A549 (cell line): ENCODE measurements around the gene NACC2. TPM values are rescaled to one million over a fixed set of nuclear protein-coding genes. Genes with fewer than 3 reads are reported as not detected.

Source experiments
- ATAC-seq, 2 experiments: fragments of 200-7000 bp in 1 of 2; fragments of >200 bp in 1 of 2; cut with Nextera tagmentation in 1 of 2; cut with Tn5 transposase in 1 of 2; 3 replicates each; pipeline versions ENCODE4 v1.8.0 to v1.9.1; 2018 to 2020; ENCODE audit warnings: mild to moderate bottlenecking in 1 of 2, moderate library complexity in 1 of 2
- CTCF ChIA-PET: fragments of 300-600 bp; sonication (Branson Sonifier 250); formaldehyde crosslinking; extraction: SDS; loops from one replicate; lab custom pipeline; 2021; ENCODE audit warnings: antibody characterized with exemption, inconsistent platforms; lab: Yijun Ruan, JAX
- POLR2A ChIA-PET: fragments of 350-600 bp; formaldehyde crosslinking; extraction: SDS; loops from one replicate; lab custom pipeline; 2021; ENCODE audit warnings: antibody characterized with exemption, inconsistent platforms; lab: Yijun Ruan, JAX
- DNase-seq, 2 experiments: peaks; one replicate each; pipeline versions ENCODE4 v3.0.0 to v3.0.0-alpha.2; 2011 to 2016; ENCODE audit warnings: low read depth in 1 of 2, low spot score in 1 of 2
- FAIRE-seq: peaks from 2 replicates; lab custom pipeline; 2011; peaks lifted over from hg19 to GRCh38; lab: Jason Lieb, UNC
- H3K27ac ChIP-seq, 2 experiments: fragments of >200 bp; sonication (Bioruptor Twin); formaldehyde crosslinking; 3 replicates each; pipeline ENCODE4 v1.5.1; 2016 to 2017
- H3K4me1 ChIP-seq: fragments of >200 bp; sonication (Bioruptor Twin); formaldehyde crosslinking; 3 replicates; pipeline ENCODE4 v1.6.1; 2016
- H3K4me2 ChIP-seq: fragments of >200 bp; sonication (Bioruptor Twin); formaldehyde crosslinking; 3 replicates; pipeline ENCODE4 v1.6.1; 2016
- H3K4me3 ChIP-seq: fragments of >200 bp; sonication (Bioruptor Twin); formaldehyde crosslinking; 3 replicates; pipeline ENCODE4 v1.5.1; 2016
- H3K9me3 ChIP-seq: fragments of >200 bp; sonication (Bioruptor Twin); formaldehyde crosslinking; 3 replicates; pipeline ENCODE4 v1.6.1; 2016
- BHLHE40 ChIP-seq: IDR thresholded peaks from 2 replicates; pipeline ENCODE4 v1.6.1; 2012; ENCODE audit warnings: low read depth, low read length, inconsistent platforms
- CBX2 ChIP-seq: fragments of 200-600 bp; sonication (generic); IDR thresholded peaks from 2 replicates; pipeline ENCODE4 v1.6.1; 2016; ENCODE audit warnings: low read depth, mild to moderate bottlenecking, borderline replicate concordance
- CBX8 ChIP-seq: fragments of 200-600 bp; sonication (generic); IDR thresholded peaks from 2 replicates; pipeline ENCODE4 v1.6.1; 2016
- CHD2 ChIP-seq: fragments of 150-350 bp; IDR thresholded peaks from 2 replicates; pipeline ENCODE4 v1.6.1; 2014; ENCODE audit warnings: low read length; ENCODE audit not compliant: partially characterized antibody
- CHD4 ChIP-seq: fragments of 200-600 bp; sonication (generic); IDR thresholded peaks from 2 replicates; pipeline ENCODE4 v1.6.1; 2016; ENCODE audit warnings: antibody characterized with exemption, mild to moderate bottlenecking, borderline replicate concordance
- EHF ChIP-seq: fragments of 250-450 bp; sonication (Bioruptor Pico); IDR thresholded peaks from 2 replicates; pipeline ENCODE4 v1.5.0; 2020; ENCODE audit warnings: mild to moderate bottlenecking
- ELK1 ChIP-seq: fragments of 150-350 bp; IDR thresholded peaks from 2 replicates; pipeline ENCODE4 v1.6.1; 2014; ENCODE audit warnings: low read depth, mild to moderate bottlenecking, low read length
- FOSB ChIP-seq: fragments of 250-450 bp; sonication (Bioruptor Pico); IDR thresholded peaks from 2 replicates; pipeline ENCODE4 v1.5.0; 2020; ENCODE audit warnings: mild to moderate bottlenecking, moderate library complexity
- HDAC2 ChIP-seq: fragments of 200-600 bp; sonication (generic); IDR thresholded peaks from 2 replicates; pipeline ENCODE4 v1.6.1; 2016
- HOXB5 ChIP-seq: fragments of 250-450 bp; sonication (Bioruptor Pico); IDR thresholded peaks from 2 replicates; pipeline ENCODE4 v1.5.0; 2020; ENCODE audit warnings: mild to moderate bottlenecking, moderate library complexity
- JUN ChIP-seq, 2 experiments: fragments of >200 bp; sonication (Bioruptor Twin); formaldehyde crosslinking; IDR thresholded peaks; 2 replicates in 1 of 2; 3 replicates in 1 of 2; pipeline ENCODE4 v1.6.1; 2016 to 2017
- KDM1A ChIP-seq: fragments of 200-600 bp; sonication (generic); IDR thresholded peaks from 2 replicates; pipeline ENCODE4 v1.6.1; 2016; ENCODE audit warnings: low read depth, mild to moderate bottlenecking
- KDM5A ChIP-seq: fragments of 200-600 bp; sonication (generic); IDR thresholded peaks from 2 replicates; pipeline ENCODE4 v1.6.1; 2016; ENCODE audit warnings: antibody characterized with exemption, mild to moderate bottlenecking
- NFE2L2 ChIP-seq: fragments of 150-350 bp; conservative IDR thresholded peaks from 2 replicates; pipeline ENCODE4 v1.6.1; 2014; ENCODE audit warnings: low read length
- NPAS2 ChIP-seq: fragments of 250-450 bp; sonication (Bioruptor Pico); IDR thresholded peaks from 2 replicates; pipeline ENCODE4 v1.8.0; 2022; ENCODE audit warnings: mild to moderate bottlenecking, moderate library complexity, borderline replicate concordance
- PHF8 ChIP-seq: fragments of 200-600 bp; sonication (generic); IDR thresholded peaks from 2 replicates; pipeline ENCODE4 v1.6.1; 2016; ENCODE audit warnings: low read depth, mild to moderate bottlenecking, antibody characterized with exemption, moderate library complexity, borderline replicate concordance
- POLR2AphosphoS2 ChIP-seq: conservative IDR thresholded peaks from 2 replicates; pipeline ENCODE4 v1.6.1; 2012; ENCODE audit warnings: low read length, improper control_type of control experiment, inconsistent platforms
- SMC3 ChIP-seq: fragments of >200 bp; sonication (Bioruptor Twin); formaldehyde crosslinking; IDR thresholded peaks from 3 replicates; pipeline ENCODE4 v1.6.1; 2018; ENCODE audit warnings: inconsistent platforms
- TP53 ChIP-seq: fragments of 250-450 bp; sonication (Bioruptor Pico); IDR thresholded peaks from 2 replicates; pipeline ENCODE4 v1.5.0; 2021; ENCODE audit warnings: mild to moderate bottlenecking, moderate library complexity
- ZNF302 ChIP-seq: fragments of 250-450 bp; sonication (Bioruptor Pico); IDR thresholded peaks from 2 replicates; pipeline ENCODE4 v1.9.0; 2021; ENCODE audit warnings: inconsistent platforms, mild to moderate bottlenecking, moderate library complexity
- WGBS: methylation state at CpG from one replicate; pipeline ENCODE4 v1.1.6; 2017; ENCODE audit errors: missing lambda C conversion rate; 5-methylcytosine and 5-hydroxymethylcytosine counted together
- polyA plus RNA-seq, 4 experiments: library from polyadenylated mRNA; depleted of rRNA in 3 of 4; stranded (reverse); fragments of >200 nt; fragmentation: RNase III in 1 of 4; extraction: RNeasy Plus Mini Kit Qiagen cat#74134 plus additional on column Dnase treatment in 1 of 4; gene quantifications; 2 replicates in 3 of 4; 3 replicates in 1 of 4; pipeline ENCODE4 v1.2.3, GENCODE V29; 2011 to 2017
- TF ChIP-seq, protein P1 (sequence below): fragments of >200 bp; sonication (Bioruptor Twin); formaldehyde crosslinking; IDR thresholded peaks from 2 replicates; pipeline ENCODE4 v1.6.1; 2016
- TF ChIP-seq, protein P2 (sequence below): fragments of 250-450 bp; sonication (Bioruptor Pico); IDR thresholded peaks from 2 replicates; pipeline ENCODE4 v1.5.0; 2020; ENCODE audit warnings: low read depth, mild to moderate bottlenecking, moderate library complexity

Gene NACC2
- polyA plus RNA-seq, 2 of the 4 experiments (the other 2 are of a cell fraction): 16.1 to 28.4 TPM

GRCh38 chr9:136090768-136091581 lies 4.1 kb downstream of the NACC2 start:
- no peak overlapping the region for H3K4me3 ChIP-seq
- CTCF ChIA-PET: interaction anchor here (0.9 to 4.2 kb wide), 15 partner anchors 11 to 156 kb away, joined by 3 to 94 read pairs (median 6); partner anchors contain the start of gene TMEM250
- peak overlapping the region; percentile 16 to 92; a peak in 3 of 6 replicates for H3K27ac ChIP-seq
- peak in 1 of 2 experiments; percentile 8; a peak in 2 of 6 replicates for ATAC-seq
- no peak for FAIRE-seq
- DNase-seq: no peak
- no peak for TF ChIP-seq JUN (IDR thresholded peaks at IDR 0.05)
- TF ChIP-seq, protein P1, sequence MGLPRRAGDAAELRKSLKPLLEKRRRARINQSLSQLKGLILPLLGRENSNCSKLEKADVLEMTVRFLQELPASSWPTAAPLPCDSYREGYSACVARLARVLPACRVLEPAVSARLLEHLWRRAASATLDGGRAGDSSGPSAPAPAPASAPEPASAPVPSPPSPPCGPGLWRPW: no peak
- no peak for TF ChIP-seq EHF (CRISPR knock-in tag)
- TF ChIP-seq KDM1A: no peak
- TF ChIP-seq HDAC2: no peak
- no peak for TF ChIP-seq KDM5A
- TF ChIP-seq HOXB5 (CRISPR knock-in tag): no peak
- no peak for TF ChIP-seq CBX8
- TF ChIP-seq CHD2: no peak
- no peak for TF ChIP-seq FOSB
- no peak for TF ChIP-seq CBX2
- no peak for TF ChIP-seq NPAS2 (CRISPR knock-in tag)
- TF ChIP-seq NFE2L2: no peak
- no peak for TF ChIP-seq ZNF302 (CRISPR knock-in tag)
- no peak for TF ChIP-seq BHLHE40
- H3K9me3 ChIP-seq: no peaks in the 10 kb centered on the region
- peak overlapping the region; percentile 97 for H3K4me2 ChIP-seq
- WGBS: 80% methylated on average over 4 of the region's 22 CpGs
- POLR2A ChIA-PET: interaction anchor here (1.2 to 2.0 kb wide), 2 partner anchors 27 to 39 kb away, joined by 5 to 9 read pairs; no protein-coding TSS in a partner anchor
- peaks cover 49% of the 10 kb centered on the region for H3K4me1 ChIP-seq

DNA sequence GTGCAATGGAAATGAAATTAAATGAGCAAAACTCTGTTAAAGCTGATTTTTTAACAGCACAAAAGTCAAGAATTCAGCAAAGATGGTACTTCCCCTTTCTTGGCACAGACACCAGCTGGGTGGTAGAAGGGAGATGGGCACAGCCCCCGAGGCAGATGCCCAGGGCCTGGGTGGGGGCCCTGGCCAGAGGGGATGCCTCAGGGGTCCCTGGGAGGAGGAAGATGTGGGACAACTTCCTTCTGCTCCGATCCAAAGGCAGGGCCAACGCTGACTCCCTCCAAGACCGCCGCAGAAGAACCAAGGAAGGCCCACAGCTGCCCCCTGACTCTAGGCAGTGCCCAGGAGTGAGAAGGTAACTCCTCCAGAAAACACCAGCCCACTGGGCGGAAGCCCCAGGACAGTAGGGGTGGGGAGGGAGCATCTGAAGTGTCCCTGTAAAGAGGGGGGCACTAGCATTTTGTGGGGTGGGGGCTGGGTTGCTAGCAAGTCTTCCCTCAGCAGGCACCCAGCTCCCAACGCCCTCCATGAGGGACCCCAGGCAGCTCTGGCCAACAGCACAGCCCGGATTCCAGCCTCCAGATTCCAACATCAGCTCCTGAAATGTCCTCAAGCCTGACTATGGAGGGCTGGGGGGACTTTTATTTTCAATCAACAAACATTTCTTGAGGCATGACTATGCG lies 4.9 kb downstream of the NACC2 start:
- DNase-seq: no peak
- WGBS: 83% methylated on average over 9 of the region's 9 CpGs
- H3K4me1 ChIP-seq: peaks cover 48% of the 10 kb centered on the region
- ATAC-seq: no peak
- POLR2A ChIA-PET: interaction anchor here (0.7 to 2.0 kb wide), 3 partner anchors 28 to 38 kb away, joined by 3 to 9 read pairs (median 5); no protein-coding TSS in a partner anchor
- TF ChIP-seq, protein P1: no peak
- TF ChIP-seq HOXB5 (CRISPR knock-in tag) (no peak), SMC3 (no peak), POLR2AphosphoS2 (no peak), CHD4 (no peak), ELK1 (no peak), NFE2L2 (no peak), EHF (CRISPR knock-in tag) (no peak), TP53 (CRISPR knock-in tag) (no peak), PHF8 (no peak)
- TF ChIP-seq, protein P2, sequence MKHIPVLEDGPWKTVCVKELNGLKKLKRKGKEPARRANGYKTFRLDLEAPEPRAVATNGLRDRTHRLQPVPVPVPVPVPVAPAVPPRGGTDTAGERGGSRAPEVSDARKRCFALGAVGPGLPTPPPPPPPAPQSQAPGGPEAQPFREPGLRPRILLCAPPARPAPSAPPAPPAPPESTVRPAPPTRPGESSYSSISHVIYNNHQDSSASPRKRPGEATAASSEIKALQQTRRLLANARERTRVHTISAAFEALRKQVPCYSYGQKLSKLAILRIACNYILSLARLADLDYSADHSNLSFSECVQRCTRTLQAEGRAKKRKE (CRISPR knock-in tag): no peak
- TF ChIP-seq, all 56 proteins: peak for 0
- no peak for FAIRE-seq
- H3K4me3 ChIP-seq: no peak overlapping the region
- H3K9me3 ChIP-seq: no peaks in the 10 kb centered on the region
- CTCF ChIA-PET: interaction anchor here (0.6 to 4.2 kb wide), 24 partner anchors 10 to 838 kb away, joined by 3 to 94 read pairs (median 4); partner anchors contain the start of gene TMEM250
- peak overlapping the region in 1 of 2 experiments; percentile 92; a peak in 3 of 6 replicates for H3K27ac ChIP-seq
- H3K4me2 ChIP-seq: peak overlapping the region; percentile 97
